IgD-negative memory B cell (primary cell): ENCODE results near the gene HIBCH. TPM values are rescaled to one million over a fixed set of nuclear protein-coding genes. Genes with fewer than 3 reads are reported as not detected.
"Not testable (repeated sequence)": the region's sequence is repeated elsewhere in the genome, so short reads cannot be mapped to it uniquely, and the experiment has no call there.

Experiments used
- H3K27ac Mint-ChIP-seq, 3 donors: one replicate each; pipeline ENCODE4 v1.8.0; 2020 to 2022; ENCODE audit warnings: mild to moderate bottlenecking in 3 of 3, mixed read lengths in 3 of 3, moderate library complexity in 1 of 3
- H3K27me3 Mint-ChIP-seq: one replicate; pipeline ENCODE4 v1.8.0; 2021; ENCODE audit warnings: mixed read lengths
- H3K36me3 Mint-ChIP-seq: one replicate; pipeline ENCODE4 v1.8.0; 2020; ENCODE audit warnings: mild to moderate bottlenecking, mixed read lengths
- H3K4me1 Mint-ChIP-seq, 3 donors: one replicate each; pipeline ENCODE4 v1.8.0; 2020 to 2022; ENCODE audit warnings: mixed read lengths in 3 of 3, mild to moderate bottlenecking in 1 of 3
- H3K4me3 Mint-ChIP-seq, 4 donors: one replicate each; pipeline ENCODE4 v1.8.0; 2020 to 2022; ENCODE audit warnings: mild to moderate bottlenecking in 4 of 4, mixed read lengths in 4 of 4, moderate library complexity in 3 of 4
- H3K9me3 Mint-ChIP-seq, 3 donors: one replicate each; pipeline ENCODE4 v1.8.0; 2020 to 2021; ENCODE audit warnings: mixed read lengths in 3 of 3, mild to moderate bottlenecking in 1 of 3
- polyA plus RNA-seq: library from polyadenylated mRNA; unstranded; fragments of 300-500 nt; fragmentation: Illumina TruSeq; gene quantifications from one replicate; pipeline ENCODE4 v1.2.3, GENCODE V29; 2021

Gene HIBCH
- polyA plus RNA-seq, 1 donor from 2014 or later, result 22.5 TPM

DNA sequence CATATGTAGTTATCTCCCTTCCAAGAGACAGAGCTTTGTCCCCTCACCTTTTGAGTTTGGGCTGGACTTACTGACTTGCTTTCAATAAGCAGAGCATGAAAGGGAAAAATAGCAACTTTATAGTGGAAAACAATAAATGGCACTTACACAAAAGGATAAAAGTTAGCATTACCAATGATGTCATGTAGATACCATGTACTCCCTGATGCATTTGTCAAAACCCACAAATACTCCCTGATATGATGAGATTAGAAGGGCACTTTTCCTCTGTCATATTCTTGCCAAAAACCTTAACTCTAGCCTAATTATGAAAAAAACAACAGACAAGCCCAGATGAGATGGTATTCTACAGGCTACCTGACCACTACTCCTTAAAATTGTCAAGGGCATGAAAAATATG is 16.0 kb downstream of the HIBCH start:
- Mint-ChIP-seq H3K4me3 (no peak overlapping the region), H3K4me1 (peaks cover 0 to 7% (median 2%) of the 10 kb centered on the region in 3 donors), H3K9me3 (peaks cover 0 to 4% (median 0%) of the 10 kb centered on the region in 3 donors), H3K27ac (no peak overlapping the region), H3K36me3 (peaks cover 16% of the 10 kb centered on the region), H3K27me3 (no peaks in the 10 kb centered on the region)

DNA sequence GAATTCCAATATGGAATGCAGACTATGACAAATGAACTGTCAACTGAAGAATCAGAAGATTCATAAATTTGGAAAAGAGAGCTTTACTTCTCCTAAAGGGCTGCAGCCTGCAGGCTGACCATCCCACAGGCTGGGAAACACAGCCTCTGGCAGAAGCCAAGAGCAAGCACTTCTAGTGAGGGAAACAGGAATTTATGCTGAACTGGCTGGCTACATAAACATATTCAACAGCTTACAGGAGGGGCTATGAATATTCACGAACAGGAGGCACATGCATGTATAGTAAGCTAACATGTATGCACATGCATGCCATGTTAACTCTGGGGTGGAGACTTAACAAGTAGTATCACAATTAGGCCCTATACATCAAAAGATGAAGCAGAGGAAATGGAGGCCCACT is 17.6 kb downstream of the HIBCH start:
- Mint-ChIP-seq H3K4me3 (no peak overlapping the region), H3K4me1 (peaks cover 0 to 8% (median 2%) of the 10 kb centered on the region in 3 donors), H3K27ac (no peak overlapping the region), H3K9me3 (peaks cover 0 to 4% (median 0%) of the 10 kb centered on the region in 3 donors), H3K27me3 (no peaks in the 10 kb centered on the region), H3K36me3 (peaks cover 18% of the 10 kb centered on the region)

DNA sequence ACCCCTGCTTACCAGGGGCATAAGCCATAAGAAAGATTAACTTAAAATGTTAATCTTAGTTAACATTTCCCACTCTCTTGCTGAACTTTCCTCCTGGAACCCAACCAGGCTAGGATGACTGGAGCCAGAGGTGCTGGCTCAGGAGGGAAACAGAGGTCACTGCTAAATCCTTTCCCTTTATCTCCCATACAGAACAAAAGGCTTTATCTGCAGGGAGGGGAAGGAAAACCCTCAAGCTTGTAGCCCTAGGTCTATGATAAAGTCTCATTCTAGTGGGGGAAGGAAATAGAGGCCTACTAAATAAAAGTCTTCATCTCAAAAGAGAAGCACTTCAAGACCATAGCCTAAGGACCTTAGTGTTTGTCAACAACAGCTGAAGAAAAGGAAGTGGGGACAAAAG is 18.6 kb downstream of the HIBCH start:
- Mint-ChIP-seq H3K27ac (no peak overlapping the region), H3K4me1 (peaks cover 0 to 7% (median 2%) of the 10 kb centered on the region in 3 donors), H3K27me3 (no peaks in the 10 kb centered on the region), H3K9me3 (peaks cover 0 to 4% (median 0%) of the 10 kb centered on the region in 3 donors), H3K36me3 (peaks cover 18% of the 10 kb centered on the region), H3K4me3 (no peak overlapping the region)

DNA sequence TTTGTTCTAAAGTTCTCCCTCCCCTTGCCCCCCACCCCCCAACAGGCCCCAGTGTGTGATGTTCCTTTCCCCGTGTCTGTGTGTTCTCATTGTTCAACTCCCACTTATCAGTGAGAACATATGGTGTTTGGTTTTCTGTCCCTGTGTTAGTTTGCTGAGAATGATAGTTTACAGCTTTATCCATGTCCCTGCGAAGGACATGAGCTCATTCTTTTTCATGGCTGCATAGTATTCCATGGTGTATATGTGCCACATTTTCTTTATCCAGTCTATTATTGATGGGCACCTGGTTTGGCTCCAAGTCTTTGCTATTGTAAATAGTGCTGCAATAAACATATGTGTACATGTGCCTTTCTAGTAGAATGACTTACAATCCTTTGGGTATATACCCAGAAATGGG is 21.7 kb downstream of the HIBCH start:
- H3K36me3 Mint-ChIP-seq, result peaks cover 19% of the 10 kb centered on the region
- not testable (repeated sequence) for H3K27ac Mint-ChIP-seq, H3K4me1 Mint-ChIP-seq, H3K27me3 Mint-ChIP-seq, H3K9me3 Mint-ChIP-seq
- H3K4me3 Mint-ChIP-seq, result peak overlapping the region in 1 of 4 donors; percentile 19

DNA sequence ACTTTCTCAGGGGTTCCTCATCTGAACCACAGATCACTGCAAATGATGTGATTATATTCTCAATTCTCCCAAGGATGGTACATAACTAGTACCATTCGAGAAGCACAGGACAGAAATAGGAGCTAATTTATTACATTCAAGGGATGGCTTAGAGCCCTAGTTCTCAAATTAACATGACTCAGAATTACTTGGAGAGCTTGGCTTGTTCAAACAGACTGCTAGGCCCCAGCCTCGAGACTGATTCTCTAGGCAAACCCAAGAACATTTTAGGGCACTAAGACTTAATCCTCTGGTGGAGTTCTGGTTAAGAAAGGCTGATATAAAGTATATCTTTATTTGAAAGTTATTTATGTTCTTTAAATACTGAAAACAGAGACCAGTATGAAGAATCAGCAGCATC is 35.8 kb downstream of the HIBCH start:
- Mint-ChIP-seq H3K36me3 (peaks cover 16% of the 10 kb centered on the region), H3K4me1 (no peaks in the 10 kb centered on the region), H3K9me3 (no peaks in the 10 kb centered on the region), H3K27me3 (no peaks in the 10 kb centered on the region), H3K27ac (no peak overlapping the region), H3K4me3 (no peak overlapping the region)

DNA sequence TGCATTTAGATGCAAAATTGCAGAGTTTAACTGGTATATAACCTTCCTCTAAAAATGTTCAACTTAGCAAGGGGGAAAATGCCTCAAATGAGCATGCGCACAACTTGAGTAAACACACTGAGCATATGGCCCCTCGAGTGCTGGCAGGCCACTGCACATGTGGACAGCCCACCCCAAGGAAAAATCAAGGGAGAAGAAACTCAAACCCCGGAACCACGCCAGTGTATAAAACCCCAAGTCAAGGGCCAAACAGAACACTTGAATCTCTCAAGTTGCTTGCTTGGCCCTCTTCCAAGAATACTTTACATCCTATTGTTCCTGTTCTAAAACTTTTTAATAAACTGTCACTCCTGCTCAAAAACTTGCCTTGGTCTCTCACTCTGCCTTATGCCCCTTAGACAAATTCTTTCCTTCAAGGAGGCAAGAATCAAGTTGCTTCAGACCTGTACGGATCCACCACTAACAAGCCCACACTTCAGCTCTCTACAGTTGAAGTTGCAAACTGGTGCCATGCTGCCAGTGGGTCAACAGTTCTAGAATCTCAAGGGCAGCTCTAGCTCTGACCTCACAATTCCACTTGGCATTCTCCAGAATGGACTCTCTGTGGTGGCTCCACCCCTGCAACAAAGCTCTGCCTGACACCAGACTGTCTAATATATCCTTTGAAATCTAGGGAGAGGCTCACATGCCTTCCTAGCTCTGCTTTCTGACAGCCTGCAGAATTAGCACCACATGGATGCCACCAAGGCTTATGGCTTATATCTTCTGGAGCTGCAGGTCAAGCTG is 38.9 kb downstream of the HIBCH start:
- no peaks in the 10 kb centered on the region for H3K27me3 Mint-ChIP-seq
- H3K4me3 Mint-ChIP-seq, result no peak overlapping the region
- peak overlapping the region in 1 of 3 donors; percentile 75 for H3K27ac Mint-ChIP-seq
- H3K9me3 Mint-ChIP-seq, result no peaks in the 10 kb centered on the region
- H3K36me3 Mint-ChIP-seq, result peaks cover 18% of the 10 kb centered on the region
- no peaks in the 10 kb centered on the region for H3K4me1 Mint-ChIP-seq

DNA sequence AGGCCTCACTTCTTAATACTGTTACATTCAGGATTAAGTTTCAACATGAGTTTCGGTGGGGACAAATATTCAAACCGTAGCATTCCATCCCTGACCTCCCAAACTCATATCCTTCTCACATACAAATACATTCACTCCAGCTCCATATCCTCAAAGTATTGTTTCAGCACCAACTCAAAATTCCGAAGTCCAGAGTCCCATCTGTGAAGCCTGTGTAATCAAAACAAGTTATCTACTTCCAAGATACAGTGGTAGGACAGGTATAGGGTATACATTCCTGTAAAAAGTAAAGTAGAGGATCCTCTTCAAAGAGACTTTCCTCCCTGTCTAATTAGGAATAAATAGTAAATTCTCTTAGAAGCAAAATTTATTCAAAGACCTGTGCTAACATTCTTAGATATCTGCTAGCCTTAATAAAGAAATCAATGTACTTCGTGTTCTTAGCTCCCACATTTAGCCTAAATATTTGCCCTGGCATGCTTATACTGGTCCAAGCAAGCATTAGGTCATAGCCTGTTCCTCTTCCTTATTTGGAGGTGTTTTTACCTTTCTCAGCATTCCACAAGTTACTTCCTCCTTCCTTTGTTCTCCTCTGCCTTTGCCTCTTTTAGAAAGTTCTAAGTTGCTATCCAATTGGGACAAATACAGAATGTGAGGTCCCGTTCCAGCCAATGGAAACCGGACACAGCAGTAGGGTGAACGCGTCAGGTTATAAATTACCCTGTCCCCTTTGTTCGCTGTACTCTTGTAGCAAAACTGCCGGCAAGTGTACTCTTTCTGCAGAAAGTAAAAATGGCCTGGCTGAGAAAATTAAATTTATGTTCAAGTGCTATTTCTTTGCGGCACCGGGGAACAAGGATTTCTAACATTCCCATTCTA is 40.1 kb downstream of the HIBCH start:
- H3K4me3 Mint-ChIP-seq, result peak overlapping the region in 1 of 4 donors; percentile 38
- H3K4me1 Mint-ChIP-seq, H3K27me3 Mint-ChIP-seq, H3K9me3 Mint-ChIP-seq, H3K27ac Mint-ChIP-seq: not testable (repeated sequence)
- H3K36me3 Mint-ChIP-seq, result peaks cover 21% of the 10 kb centered on the region

DNA sequence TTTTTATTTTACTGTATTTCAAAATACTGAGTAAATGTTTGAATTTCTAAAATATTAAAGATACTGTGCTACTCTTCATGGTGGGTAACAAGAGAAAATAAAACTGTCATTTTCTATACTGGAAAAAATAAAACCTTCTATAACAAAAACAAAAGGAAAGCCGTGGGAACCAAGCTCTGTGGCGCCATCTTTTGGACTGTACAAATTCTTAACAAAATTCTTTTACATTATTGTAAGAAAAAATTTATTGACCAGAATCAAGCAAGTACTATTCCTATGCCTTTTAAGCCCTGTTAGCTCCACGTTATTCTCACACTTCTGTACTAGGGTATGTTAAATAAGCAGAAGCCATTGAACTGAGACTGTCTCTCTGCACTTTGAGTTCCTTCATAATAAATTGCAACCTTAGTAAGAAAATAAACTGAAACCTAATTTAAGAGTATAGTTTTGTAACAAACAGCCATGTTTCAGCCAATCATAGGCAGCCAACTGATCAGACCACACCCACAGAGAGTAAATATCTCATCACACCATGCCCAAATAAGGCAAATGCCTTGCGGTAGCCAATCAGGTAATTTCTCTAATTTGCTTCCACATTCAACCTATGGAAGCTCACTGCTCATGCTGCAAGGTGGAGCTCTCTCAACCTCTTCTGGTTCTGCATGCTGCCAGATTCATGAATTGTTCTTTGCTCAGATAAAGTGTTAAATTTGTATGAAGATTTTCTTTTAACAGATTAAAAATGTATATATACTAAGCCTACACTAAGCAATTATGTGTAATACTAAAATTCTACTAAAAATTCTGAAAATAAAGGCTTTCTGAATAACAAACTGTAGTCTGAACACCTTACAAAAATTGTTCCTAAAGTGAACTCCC is 42.2 kb downstream of the HIBCH start:
- peaks cover 19% of the 10 kb centered on the region for H3K36me3 Mint-ChIP-seq
- peak overlapping the region in 1 of 4 donors; percentile 55 for H3K4me3 Mint-ChIP-seq
- H3K27me3 Mint-ChIP-seq, result no peaks in the 10 kb centered on the region
- peaks cover 0 to 2% (median 0%) of the 10 kb centered on the region in 3 donors for H3K4me1 Mint-ChIP-seq
- no peaks in the 10 kb centered on the region for H3K9me3 Mint-ChIP-seq
- H3K27ac Mint-ChIP-seq, result no peak overlapping the region

DNA sequence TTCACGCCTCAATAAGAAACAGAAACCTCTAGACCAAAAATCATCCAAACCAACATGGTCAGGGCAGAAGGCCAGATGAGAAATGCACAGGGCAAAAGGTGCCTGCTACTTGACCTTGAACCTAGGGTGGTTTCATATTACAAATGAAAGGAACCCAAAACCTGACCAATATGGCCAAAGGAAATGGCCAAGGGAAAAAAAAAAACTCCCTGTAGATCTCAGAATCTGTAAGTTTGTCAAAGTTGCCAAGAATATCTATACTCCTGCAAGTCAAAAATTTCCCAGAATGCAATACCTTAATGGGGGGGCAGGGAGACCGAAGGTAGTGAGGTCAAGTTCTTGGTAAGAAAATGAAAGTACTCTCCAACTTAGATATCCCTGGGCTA is 47.2 kb downstream of the HIBCH start:
- H3K27me3 Mint-ChIP-seq, result no peaks in the 10 kb centered on the region
- peaks cover 0 to 4% (median 0%) of the 10 kb centered on the region in 3 donors for H3K4me1 Mint-ChIP-seq
- no peak overlapping the region for H3K27ac Mint-ChIP-seq
- H3K4me3 Mint-ChIP-seq, result no peak overlapping the region
- peaks cover 13% of the 10 kb centered on the region for H3K36me3 Mint-ChIP-seq
- peaks cover 0 to 2% (median 0%) of the 10 kb centered on the region in 3 donors for H3K9me3 Mint-ChIP-seq

DNA sequence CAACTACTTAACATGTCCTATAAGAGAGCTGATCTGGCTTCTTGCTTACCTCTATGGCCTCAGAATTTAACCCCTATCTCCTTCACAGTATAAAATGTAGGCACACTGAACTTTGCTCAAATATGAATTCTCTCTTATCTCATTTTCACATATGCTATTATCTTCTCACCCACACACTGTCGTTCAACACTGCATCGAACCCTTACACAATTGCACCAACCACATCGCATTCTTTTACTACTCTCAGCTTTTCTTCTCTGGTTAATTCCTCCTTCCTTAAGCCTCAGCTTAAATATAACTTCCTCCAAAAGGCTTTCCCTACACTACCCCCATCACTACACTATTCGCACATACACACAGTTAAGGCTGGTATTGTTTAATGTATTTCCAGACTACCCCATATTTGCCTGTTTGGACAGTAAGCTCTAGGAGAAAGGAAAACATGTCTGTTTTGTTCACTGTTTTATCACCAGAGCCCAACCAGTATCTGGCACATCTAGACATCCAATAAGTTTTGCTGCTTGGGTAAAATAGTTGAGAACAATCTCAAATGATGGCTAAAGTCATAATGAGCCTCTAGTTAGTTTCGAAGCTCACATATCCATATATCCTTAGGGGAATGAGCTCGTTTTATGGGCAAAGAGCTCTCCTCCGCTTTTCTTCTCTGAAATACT is 47.7 kb downstream of the HIBCH start:
- H3K36me3 Mint-ChIP-seq, result peaks cover 13% of the 10 kb centered on the region
- no peak overlapping the region for H3K27ac Mint-ChIP-seq
- H3K9me3 Mint-ChIP-seq, result peaks cover 0 to 2% (median 0%) of the 10 kb centered on the region in 3 donors
- no peak overlapping the region for H3K4me3 Mint-ChIP-seq
- no peaks in the 10 kb centered on the region for H3K27me3 Mint-ChIP-seq
- H3K4me1 Mint-ChIP-seq, result peaks cover 0 to 4% (median 0%) of the 10 kb centered on the region in 3 donors

DNA sequence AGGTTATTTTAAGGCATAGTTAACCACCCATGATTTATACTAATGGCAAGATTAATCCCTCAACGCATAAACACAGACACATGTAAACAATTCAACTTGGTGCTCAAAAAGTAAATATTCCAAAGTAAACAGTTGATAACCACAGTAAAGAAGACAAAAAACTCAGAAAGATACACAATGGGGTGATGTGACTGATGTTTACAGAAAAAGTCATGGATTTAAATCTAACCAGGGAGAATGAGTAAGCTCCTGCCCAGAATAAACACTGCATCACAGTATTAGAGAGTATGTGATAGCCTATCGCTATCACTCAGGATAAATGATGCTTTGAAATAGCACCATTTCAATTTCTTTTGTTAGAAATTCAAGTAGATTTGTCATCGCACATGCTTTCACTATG is 49.3 kb downstream of the HIBCH start:
- Mint-ChIP-seq H3K36me3 (peaks cover 8% of the 10 kb centered on the region), H3K27me3 (no peaks in the 10 kb centered on the region)

DNA sequence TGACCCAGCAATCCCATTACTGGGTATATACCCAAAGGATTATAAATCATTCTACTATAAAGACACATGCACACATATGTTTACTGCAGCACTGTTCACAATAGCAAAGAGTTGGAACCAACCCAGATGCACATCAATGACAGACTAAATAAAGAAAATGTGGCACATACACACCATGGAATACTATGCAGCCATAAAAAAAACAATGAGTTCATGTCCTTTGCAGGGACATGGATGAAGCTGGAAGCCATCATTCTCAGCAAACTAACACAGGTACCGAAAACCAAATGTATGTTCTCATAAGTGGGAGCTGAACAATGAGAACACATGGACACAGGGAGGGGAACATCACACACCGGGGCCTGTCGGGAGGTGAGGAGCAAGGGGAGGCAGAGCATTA is 49.9 kb downstream of the HIBCH start:
- not testable (repeated sequence) for H3K4me1 Mint-ChIP-seq, H3K27me3 Mint-ChIP-seq, H3K27ac Mint-ChIP-seq, H3K9me3 Mint-ChIP-seq, H3K36me3 Mint-ChIP-seq, H3K4me3 Mint-ChIP-seq

More for the DNA sequence above, 49.3 kb downstream of the HIBCH start:
- H3K4me3 Mint-ChIP-seq, result no peak overlapping the region
- H3K4me1 Mint-ChIP-seq, result peaks cover 0 to 4% (median 0%) of the 10 kb centered on the region in 3 donors
- H3K9me3 Mint-ChIP-seq, result peaks cover 0 to 2% (median 0%) of the 10 kb centered on the region in 3 donors
- H3K27ac Mint-ChIP-seq, result no peak overlapping the region

DNA sequence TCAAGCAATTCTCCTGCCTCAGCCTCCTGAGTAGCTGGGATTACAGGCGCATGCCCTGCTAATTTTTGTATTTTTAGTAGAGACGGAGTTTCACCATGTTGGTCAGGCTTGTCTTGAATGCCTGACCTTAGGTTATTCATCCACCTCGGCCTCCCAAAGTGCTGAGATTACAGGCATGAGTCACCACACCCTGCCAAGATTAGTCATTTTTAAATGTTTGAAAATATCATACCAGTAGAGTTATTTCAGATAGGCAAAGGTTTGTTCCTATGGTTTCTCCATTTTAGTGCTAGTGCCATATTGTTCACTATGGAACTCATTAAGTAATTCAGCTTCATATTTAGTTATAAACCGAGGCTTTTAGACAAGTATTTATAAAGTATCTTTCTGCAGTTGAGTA is 52.3 kb downstream of the HIBCH start:
- Mint-ChIP-seq H3K9me3 (peaks cover 0 to 2% (median 0%) of the 10 kb centered on the region in 3 donors), H3K27ac (no peak overlapping the region), H3K4me1 (peaks cover 0 to 2% (median 0%) of the 10 kb centered on the region in 3 donors), H3K4me3 (no peak overlapping the region), H3K27me3 (no peaks in the 10 kb centered on the region), H3K36me3 (peaks cover 11% of the 10 kb centered on the region)

DNA sequence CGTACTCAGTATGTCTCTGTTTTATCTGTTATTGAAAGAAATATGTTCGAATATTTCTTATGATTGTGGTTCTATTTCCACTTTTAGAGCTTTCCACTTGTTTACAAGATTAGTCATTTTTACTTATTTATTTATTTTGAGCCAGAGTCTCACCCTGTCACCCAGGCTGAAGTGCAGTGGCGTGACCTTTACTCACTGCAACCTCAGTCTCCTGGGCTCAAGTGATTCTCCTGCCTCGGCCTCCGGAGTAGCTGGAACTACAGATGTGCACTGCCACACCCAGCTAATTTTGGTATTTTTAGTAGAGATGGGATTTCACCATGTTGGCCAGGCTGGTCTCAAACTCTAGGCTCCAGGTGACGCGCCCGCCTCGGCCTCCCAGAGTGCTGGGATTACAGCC is 53.3 kb downstream of the HIBCH start:
- Mint-ChIP-seq H3K27me3 (no peaks in the 10 kb centered on the region), H3K27ac (no peak overlapping the region), H3K4me3 (no peak overlapping the region), H3K36me3 (peaks cover 9% of the 10 kb centered on the region), H3K9me3 (peaks cover 0 to 2% (median 0%) of the 10 kb centered on the region in 3 donors), H3K4me1 (peaks cover 0 to 2% (median 0%) of the 10 kb centered on the region in 3 donors)
